Fibroblast of skin of left quadriceps (primary cell): ENCODE data around the gene NCKAP1.
"Not testable (repeated sequence)": the region's sequence is repeated elsewhere in the genome, so short reads cannot be mapped to it uniquely, and the experiment has no call there.

Experiments used
- DNase-seq, 2 experiments: peaks; one replicate each; pipeline ENCODE4 v3.0.0-alpha.2; 2013; ENCODE audit warnings: low read depth in 2 of 2

The NCKAP1 gene

DNA sequence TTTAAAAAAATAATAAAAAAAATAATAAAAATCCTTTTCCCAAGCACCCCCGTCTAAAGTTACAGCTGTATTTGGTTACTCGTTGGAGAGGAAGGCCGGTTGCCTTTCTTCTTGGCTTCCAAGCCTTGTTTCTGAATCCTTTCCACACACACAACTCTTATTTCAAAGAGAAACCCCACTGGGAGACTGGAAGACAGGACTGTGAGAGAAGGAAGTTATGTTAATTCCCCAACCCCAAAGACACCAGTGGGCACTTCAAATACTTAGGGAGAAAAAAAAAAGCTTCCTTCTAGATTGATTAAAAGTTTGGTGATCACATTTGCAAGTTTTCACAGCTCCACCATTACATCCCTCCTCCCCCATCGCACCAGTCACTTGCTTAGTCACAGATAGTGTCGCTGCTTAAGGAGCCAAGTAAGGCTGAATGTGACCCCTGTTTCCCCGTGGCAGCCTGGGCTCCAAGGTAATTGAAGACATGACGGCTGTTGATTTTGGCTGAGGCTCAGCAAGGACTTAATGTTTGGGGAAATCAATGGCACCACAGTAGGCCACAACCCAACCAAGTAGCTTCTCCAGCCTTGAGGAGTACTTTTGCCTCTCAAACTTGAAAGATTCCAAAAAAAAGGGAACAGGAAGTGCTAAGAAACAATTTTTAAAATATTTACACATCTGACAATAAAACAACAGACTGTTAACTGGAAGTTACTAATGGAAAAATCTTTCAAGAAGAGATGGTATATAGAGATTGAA, 131.0 kb downstream of the NCKAP1 start:
- DNase-seq: no peak

- DNase-seq: no peak
Observed at GRCh38 chr2:182906454-182906853, 131.8 kb downstream of the NCKAP1 start.

GRCh38 chr2:182904844-182905243, 133.4 kb downstream of the NCKAP1 start:
- no peak for DNase-seq

- DNase-seq: no peak
Observed at GRCh38 chr2:182903566-182903965, 134.7 kb downstream of the NCKAP1 start.

- no peak for DNase-seq
Observed at GRCh38 chr2:182901748-182902147, 136.5 kb downstream of the NCKAP1 start.

DNA sequence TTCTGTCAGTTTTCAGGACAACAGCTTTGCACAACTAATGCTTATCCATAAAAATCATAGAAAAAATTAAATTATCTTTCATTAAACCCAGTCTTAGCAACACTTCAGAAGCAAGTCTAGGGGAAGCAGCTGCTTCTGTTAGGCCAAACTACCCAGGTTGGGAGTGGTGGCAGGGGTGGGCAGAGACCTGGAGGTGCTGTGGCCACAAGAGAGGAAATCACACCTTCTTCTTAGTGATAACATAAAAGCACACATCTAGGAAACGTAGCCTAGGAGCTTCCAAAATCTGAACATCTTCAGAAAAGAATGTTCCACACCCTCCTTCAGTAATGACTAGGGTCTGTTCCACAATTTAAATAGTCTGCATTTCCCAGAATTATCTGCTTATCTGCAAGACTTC, 139.5 kb downstream of the NCKAP1 start:
- DNase-seq: no peak

GRCh38 chr2:182897137-182897536, 141.1 kb downstream of the NCKAP1 start:
- DNase-seq: peak; percentile 27 to 33

- DNase-seq: no peak
Observed at GRCh38 chr2:182895798-182896197, 142.5 kb downstream of the NCKAP1 start.

DNA sequence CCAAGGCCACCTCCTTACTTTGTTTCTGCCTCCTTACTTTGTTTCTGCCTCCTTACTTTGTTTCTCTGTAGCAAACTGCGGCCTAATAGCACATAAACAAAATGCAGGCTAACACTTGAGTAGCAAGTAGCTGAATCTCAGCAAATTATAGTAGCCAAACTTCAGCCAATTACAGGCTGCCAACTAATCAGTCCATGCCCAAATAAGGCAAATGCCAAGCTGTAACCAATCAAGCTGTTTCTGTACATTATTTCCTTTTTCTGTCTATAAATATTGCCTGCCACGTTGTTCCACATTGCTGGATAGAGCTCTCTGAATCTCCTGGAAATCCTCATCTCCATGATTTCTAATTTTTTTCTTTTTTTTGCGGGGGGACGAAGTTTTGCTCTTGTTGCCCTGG, 143.1 kb downstream of the NCKAP1 start:
- no peak for DNase-seq

DNA sequence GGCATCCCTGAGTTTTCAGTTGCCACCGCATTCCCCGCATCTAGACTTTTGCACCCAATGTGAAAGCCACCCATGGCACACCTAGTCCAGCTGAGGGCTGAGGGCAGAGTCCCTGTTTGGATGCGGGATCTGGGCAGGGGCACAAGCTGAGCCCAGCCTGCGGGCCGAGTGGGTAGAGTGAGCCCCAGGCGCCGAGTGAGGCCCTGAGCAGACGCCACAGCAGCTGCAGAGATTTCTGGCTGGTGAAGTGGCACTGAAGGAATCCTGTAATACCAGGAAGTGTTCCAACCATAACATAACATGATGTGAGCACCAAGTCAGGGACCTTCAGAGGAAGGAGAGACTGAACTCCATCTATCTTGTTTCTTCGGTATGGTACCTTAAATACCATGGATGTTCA, 144.1 kb downstream of the NCKAP1 start:
- DNase-seq: no peak

DNA sequence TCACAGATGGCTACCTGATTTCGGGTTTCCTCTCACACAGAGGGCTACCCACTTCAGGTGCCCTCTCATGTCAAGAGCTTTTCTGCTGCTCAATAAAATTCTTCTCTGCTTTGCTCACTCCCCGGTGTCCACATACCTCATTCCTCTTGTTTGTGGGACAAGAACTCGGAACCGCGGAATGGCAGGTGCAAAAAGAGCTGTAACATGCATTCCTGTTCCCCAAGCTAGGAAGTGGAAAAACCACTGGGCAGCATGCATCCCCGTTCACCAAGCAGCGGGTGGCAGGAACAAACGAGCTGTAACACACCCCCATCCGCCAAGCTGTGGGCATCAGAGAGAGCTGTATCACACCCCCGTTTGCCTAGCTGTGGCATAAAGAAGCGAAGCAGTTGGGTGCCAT, 144.6 kb downstream of the NCKAP1 start:
- DNase-seq: no peak

GRCh38 chr2:182893035-182893434, 145.2 kb downstream of the NCKAP1 start:
- not testable (repeated sequence) for DNase-seq

DNA sequence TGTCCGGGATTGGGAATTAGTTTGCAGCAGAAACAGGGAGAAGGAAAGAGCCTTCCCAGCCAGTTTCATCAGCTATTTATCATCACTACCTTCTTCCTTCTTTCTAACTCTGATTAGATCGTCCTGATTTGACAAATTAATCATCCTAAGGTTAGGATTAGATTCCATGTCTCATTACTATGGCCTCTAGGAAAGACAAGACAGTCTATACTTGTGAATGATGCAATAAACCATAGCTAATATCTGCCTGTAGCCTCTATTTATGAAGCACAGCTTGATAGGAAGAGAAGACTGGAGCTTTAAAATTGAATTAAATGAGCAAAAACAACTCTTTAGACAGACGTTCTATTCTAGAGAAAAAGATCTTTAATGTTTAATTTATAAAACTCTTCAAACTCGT, 146.6 kb downstream of the NCKAP1 start:
- DNase-seq: no peak

GRCh38 chr2:182890773-182891378, 147.4 kb downstream of the NCKAP1 start:
- no peak for DNase-seq

- peak in 1 of 2 experiments; percentile 14 for DNase-seq
Observed at GRCh38 chr2:182890305-182890704, 148.0 kb downstream of the NCKAP1 start.

DNA sequence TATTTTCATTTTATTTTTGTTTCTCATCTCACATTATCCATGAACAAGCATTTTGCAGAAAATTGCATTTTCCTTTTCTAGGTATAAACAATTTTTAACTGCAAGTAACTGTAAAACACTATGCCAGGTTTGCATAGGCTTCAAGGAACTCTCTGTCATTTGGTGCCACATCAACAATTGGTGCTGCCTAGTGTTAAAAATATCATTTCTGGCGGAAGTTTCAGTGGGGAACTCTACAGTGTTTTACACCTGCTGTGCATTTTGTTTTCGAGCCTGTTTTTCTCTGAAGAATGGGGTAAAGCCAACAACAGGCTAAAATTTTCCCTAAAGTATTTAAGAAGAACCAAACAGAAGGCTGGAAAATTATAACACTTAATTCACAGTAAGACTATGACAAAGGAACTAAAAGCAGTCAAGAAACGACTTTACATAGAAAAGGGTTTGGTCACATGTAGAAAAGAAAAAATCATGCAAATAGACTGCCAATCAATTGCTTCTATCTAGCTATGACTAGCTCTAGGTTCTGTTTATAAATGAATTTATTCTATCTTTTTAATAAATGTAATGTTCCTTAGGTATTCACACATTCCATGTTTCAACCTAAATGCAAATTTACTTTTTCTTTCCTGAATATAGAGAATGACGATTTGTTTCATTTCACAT, 150.4 kb downstream of the NCKAP1 start:
- no peak for DNase-seq

- DNase-seq: no peak
Observed at GRCh38 chr2:182887093-182887492, 151.2 kb downstream of the NCKAP1 start.

DNA sequence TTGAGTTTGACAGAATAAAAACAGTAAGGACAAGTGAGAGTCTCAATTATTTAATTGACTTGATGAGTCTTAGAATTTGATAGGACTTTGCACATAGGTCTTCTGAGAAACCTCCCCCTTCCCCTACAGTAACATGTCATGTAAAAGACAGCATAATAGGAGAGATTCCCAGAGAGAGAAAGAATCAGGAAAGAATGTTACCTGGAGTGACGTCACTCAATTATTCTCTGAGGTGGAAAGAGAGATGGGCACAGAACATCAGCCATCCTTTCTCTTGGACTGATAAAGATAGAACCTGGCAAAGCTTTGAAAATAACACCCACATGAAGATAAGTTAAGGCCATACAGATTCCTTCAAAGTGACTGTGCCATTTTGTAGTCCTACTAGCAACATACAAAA, 152.5 kb downstream of the NCKAP1 start:
- no peak for DNase-seq

DNA sequence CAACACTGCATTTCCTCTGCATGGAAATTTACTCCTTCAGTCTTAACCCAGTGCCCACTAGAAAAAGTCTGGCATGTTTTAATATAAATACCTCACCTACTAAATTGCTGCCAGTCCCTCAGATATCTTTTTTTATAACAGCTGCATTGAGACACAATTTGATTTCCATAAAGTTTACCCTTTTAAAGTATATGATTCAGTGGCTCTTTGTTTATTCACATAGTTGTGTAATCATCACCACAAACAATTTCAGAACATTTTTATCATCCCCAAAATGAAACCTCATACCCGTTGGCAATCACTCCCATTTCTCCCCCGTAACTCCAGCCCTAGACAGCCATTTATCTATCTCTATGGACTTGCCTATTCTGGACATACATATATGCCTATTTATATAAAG, 154.8 kb downstream of the NCKAP1 start:
- DNase-seq: no peak

- not testable (repeated sequence) for DNase-seq
Observed at GRCh38 chr2:182880100-182880499, 158.2 kb downstream of the NCKAP1 start.

GRCh38 chr2:182876653-182877052, 161.6 kb downstream of the NCKAP1 start:
- not testable (repeated sequence) for DNase-seq

GRCh38 chr2:182870227-182870626, 168.0 kb downstream of the NCKAP1 start:
- DNase-seq: no peak
